DMS153 treated with DMSO at 0.1 percent for 48 hours (cell line): Measurements from ENCODE around the gene TBC1D26.
"Not testable (repeated sequence)": the region's sequence is repeated elsewhere in the genome, so short reads cannot be mapped to it uniquely, and the experiment has no call there.

ENCODE experiments used
- DNase-seq: peaks from one replicate; lab custom pipeline; 2025; ENCODE audit not compliant: unreplicated experiment; lab: John Stamatoyannopoulos, UW

TBC1D26 gene

DNA sequence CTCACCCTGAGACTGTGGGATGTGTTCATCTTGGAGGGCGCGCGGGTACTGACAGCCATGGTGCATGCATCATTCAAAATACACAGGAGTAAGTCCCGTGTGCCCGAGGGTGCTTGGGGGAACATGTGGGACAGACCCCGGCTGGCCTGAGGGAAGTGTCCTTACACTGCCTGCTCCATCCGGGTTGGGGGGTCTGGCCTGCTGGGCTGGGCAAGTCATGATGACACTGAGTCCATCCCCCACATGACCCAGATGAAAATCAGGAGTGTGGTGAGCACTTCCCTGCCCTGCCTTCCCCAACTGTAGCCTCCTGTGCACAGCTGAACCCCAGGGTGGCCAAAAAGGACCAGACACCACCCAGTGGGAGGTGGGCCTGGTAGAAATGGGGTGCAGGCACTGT is 10.8 kb downstream of the TBC1D26 start:
- no peak for DNase-seq

DNA sequence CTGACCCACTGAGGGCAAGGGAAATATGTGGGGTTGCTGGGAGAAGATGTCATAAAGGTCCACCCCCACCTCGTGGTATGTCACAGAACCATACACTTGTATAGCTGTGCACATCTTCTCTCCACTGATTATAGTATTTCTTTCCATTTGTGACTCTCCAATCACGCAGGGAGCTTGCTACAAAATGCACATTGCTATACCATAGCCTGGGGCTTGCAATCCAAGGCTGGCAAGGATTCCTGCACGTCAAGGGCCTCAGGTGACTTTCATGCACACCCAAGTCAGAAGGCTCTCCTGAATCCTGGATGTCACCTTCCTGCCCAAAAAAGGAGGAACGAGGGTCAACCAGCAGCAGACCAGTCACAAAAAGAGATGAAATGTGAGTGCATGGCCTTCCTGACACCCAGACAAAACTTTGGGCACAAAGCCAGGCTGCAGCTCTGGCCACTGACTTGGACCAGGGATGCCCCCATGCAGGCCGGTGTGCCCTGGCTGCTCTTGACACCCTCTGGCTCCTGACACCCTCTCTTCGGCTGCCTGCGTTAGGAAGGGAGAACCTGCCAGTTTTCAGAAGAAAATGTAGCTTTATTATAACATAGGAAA is 12.1 kb downstream of the TBC1D26 start:
- no peak for DNase-seq

DNA sequence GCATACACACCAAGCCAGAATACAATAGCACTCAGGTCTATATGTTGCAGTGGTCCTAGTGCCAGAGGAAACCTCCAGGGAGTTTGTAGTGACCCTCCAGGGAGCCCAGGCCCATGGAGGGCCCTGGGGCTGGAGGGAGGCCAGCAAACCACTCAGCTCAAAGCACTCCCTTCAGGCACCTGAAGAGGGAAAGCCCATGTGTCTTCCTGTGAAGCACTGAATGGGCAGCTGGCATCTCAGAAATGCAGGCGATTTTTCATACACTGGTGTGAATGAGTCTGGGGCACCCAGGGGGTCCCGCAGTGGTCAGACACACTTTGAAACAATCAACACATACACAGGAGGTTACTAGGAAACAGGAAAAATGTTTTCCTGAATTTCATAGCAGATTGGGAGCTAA is 12.8 kb downstream of the TBC1D26 start:
- DNase-seq: peak; percentile 6

DNA sequence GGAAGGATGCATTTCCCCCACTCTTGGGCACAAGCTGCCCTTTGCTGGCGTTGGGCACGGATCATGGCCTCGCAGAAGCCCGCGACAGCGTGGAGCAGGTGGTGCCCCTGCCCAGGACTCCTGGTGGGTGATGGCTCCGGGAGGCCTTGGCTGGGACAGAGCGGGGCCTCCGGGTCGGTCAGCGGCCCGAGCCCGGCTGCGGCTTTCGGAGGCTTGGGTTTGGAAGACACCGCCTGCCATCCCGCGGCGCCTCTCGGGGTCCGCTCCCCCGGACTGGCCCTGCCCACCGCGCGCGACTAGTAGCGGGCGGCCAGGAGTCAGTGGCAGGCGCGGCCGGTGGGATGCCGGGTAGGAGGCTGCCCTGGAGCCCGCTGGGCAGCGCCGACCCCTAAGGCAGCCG is 17.3 kb downstream of the TBC1D26 start:
- DNase-seq: not testable (repeated sequence)

DNA sequence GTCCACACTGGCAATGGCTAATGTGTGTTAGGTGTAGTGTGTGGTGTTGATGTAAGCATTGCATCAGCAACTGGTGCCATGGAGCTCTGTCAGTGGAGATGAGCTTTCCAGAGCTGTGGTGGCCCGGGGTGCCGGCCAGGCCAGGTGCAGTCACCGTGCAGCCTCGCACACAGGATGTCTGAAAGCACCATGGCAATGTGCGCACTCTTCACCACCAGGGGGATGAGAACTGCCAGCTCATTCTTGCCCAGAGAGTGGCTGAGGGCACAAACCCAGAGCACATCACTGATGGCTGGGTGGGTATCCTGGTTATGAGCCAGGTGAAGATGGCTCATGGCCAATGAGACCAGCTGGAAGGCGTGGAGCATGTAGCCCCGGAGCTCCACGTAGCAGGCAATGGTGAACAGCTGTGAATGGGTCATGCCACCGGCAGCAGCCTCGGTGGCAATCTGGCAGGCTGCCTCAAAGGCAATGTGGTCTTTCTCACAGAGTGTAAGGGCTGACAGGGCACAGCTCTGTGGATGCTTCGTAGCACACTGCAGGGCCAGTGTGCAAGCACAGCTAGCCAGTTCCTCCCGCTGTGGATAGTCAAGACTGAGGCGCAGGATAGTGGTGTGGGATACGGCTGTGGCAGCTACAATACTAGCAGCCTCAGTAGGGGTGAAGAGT is 36.9 kb downstream of the TBC1D26 start:
- not testable (repeated sequence) for DNase-seq

DNA sequence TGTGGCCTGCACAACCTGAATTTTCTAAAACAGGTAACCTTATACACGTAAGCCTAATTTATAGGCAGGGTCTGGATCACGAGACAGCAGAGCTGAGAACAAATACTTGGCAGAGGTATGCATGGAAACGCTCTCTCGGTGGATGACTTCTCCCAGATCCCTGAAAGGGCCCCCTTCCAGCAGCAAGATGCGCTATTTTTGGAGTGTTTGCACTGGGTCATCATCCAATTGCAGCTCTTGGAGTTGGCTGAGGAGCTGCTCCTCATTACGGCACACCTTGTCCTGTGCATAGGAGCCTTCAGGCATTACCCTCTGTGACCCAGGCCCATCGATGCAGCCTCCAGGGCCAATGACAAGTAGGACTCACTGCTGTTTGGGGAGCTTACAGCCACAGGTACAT is 38.6 kb downstream of the TBC1D26 start:
- not testable (repeated sequence) for DNase-seq

DNA sequence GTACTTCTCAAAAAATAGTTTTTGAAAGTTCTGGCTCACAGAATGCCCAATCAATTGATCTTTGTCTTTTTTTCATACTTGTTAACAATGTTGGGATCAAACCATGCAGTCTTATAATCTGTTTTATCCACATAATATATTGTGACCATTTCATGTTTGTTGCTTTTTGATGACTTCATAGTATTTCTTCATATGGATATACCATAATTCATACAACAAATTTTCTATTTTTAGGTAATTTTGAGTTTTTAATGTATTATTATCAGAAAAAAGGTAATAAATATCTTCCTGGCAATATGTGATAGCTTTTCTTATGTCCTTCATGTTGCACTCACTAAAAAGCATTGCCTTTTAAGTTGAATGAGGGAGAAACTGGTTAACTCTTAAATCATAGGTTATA is 44.8 kb downstream of the TBC1D26 start:
- DNase-seq: no peak

DNA sequence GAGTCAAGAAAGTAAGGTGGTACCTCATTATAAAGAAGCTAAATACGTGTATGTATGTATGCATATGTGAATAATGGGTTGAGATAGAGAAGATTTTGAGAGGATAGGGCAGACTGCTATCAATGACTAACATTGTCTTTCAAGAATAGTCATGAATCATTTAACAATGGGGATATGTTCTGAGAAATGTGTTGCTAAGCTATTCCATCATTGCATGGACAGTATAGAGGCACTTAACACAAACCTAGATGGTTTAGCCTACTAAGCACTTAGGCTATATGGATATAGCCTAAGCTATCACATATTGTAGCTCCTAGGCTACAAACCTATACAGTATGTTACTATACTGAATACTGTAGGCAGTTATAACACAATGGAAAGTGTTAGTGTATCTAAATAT is 45.2 kb downstream of the TBC1D26 start:
- no peak for DNase-seq

DNA sequence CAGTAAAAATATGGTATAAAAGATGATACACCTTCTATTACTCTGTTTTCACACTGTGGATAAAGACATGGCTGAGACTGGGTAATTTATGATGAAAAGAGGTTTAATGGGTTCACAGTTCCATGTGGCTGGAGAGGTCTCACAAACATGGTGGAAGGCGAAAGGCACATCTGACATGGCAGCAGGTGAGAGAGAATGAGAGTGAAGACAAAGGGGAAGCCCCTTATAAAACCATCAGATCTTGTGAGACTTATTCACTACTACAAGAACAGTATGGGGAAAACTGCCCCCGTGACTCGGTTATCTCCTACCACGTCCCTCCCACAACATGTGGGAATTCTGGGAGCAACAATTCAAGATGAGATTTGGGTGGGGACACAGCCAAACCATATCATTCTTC is 45.6 kb downstream of the TBC1D26 start:
- DNase-seq: no peak

DNA sequence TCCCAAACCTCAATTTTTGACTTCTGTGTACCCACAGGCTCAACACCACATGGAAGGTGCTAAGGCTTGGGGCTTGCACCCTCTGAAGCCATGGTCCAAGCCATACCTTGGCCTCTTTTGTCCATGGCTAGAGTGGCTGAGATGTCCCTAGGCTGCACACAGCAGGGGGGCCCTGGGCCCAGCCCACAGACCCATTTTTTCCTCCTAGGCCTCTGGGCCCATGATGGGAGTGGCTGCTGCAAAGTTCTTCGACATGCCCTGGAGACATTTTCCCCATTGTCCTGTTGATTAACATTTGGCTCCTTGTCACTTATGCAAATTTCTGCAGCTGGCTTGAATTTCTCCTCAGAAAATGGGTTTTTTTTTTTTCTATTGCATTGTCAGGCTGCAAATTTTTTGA is 47.0 kb downstream of the TBC1D26 start:
- DNase-seq: no peak

DNA sequence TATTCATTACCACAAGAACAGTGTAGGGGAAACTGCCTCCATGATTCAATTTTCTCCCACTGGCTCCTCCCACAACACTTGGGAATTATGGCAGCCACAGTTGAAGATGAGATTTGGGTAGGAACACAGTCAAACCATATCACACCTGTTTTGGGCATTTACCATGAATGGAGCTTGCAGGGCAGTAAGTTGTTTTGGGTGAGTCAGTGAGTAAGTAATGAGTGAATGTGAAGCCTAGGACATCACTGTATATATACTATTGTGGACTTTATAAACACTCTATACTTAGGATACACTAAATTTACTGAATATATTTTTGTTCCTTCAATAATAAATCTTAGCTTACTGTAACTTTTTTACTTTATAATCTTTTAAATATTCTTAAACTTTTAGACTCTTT is 48.1 kb downstream of the TBC1D26 start:
- DNase-seq: no peak

DNA sequence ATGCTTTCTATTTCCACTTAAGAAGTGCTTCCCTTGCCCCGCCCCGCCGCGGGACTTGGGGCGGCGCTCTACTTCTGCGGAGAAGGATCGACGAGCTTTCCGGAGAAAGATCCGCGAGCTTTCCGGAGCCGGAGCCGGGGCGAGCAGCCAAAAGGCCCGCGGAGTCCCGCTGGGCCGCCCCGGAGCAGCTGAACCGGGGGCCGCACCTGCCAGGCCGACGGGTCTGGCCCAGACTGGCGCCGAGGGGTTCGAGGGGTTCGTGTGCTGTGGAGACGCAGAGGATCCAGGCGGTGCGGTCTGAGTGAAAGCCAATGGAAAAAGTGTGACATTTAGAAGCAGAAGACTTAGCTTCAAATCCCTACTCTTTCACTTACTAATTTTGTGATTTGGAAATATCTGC is 50.8 kb downstream of the TBC1D26 start:
- DNase-seq: no peak

DNA sequence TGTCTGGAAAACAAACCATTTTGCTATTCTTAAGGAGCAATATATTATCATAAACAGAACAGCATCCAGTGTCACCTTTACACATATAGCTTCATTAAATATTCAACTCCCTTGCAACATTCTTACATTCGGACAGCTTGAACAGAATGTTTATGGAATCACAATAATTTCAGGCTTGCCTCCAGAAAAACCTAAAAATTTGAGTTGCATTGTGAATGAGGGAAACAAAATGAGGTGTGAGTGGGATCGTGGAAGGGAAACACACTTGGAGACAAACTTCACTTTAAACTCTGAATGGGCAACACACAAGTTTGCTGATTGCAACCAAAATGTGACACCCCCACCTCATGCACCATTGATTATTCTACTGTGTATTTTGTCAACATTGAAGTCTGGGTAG is 51.4 kb downstream of the TBC1D26 start:
- no peak for DNase-seq

DNA sequence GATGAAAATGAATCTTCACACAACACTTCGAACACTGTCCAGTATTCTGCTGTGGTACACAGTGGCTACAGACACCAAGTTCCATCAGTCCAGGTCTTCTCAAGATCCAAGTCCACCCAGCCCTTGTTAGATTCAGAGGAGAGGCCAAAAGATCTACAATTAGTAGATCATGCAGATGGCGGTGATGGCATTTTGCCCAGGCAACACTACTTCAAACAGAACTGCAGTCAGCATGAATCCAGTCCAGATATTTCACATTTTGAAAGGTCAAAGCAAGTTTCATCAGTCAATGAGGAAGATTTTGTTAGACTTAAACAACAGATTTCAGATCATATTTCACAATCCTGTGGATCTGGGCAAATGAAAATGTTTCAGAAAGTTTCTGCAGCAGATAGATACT is 52.3 kb downstream of the TBC1D26 start:
- not testable (repeated sequence) for DNase-seq

DNA sequence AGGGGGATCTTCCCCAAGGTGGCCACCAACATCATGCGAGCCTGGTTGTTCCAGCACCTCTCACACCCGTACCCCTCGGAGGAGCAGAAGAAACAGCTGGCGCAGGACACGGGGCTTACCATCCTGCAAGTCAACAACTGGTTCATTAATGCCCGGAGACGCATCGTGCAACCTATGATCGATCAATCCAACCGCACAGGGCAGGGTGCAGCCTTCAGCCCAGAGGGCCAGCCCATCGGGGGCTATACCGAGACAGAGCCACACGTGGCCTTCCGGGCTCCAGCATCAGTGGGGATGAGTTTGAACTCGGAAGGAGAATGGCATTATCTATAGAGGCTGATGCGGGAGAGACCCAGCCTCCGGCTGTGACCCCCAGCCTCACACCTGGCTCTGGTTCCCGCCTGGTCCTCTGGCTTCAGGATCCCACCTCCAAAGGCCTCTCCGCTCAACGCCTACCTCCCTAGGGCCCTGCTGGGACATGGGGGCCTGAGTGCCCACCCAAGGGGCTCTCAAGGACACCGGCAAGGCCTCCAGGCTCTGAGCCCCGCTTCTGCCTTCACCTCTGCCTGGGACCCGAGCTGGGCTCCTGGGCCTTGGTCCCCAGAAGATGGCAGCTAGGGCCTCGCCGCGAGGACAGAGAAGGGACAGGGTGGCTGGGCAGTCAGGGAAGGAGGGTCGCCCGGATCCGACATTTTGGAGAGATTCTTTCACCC is 55.4 kb downstream of the TBC1D26 start:
- not testable (repeated sequence) for DNase-seq

DNA sequence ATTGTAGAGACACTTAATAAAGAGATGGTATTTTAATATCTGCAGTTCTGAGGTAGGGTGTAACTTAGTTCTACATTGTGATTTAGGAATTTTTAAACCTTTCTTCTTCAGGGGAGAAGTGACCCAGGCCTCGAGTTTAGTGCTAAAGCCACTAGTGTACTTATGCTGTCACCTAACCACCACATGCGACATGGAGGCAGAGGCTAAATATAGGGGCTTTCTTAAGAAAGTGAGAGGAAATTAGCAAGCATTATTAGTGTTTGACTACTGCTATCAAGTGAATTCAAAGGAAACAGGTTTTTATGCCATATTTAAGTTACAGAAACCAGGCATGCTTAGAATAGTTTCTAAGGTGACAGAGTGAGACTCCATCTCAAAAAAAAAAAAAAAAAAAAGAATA is 56.3 kb downstream of the TBC1D26 start:
- not testable (repeated sequence) for DNase-seq
